ENCODE measurements around the gene FRYL. TPM values are rescaled to one million over a fixed set of nuclear protein-coding genes. Genes with fewer than 3 reads are reported as not detected.

FRYL gene
- total RNA-seq, 1 experiment from 2014 or later = 29.9 TPM

GRCh38 chr4:48798117-48798516 is 18.0 kb upstream of the FRYL start:
- no peaks in the 10 kb centered on the region for H3K27me3 ChIP-seq (ENCODE audit: low read length)
- H3K4me3 ChIP-seq (ENCODE audit: low read length) = no peak overlapping the region
- no peaks in the 10 kb centered on the region for H3F3A ChIP-seq (ENCODE audit: low read length, unreplicated experiment)
- BruUV-seq (replicated peaks) = no TSS peak
- H3K9me2 ChIP-seq (replicated peaks; ENCODE audit: low read length) = no peaks in the 10 kb centered on the region
- ChIA-PET CTCF (no interaction called here), POLR2A (ENCODE audit: unreplicated experiment) (no interaction called here)
- no peaks in the 10 kb centered on the region for H3K79me2 ChIP-seq (ENCODE audit: low read length)
- intact Hi-C loops (cut with micrococcal nuclease) = no loop called here
- no peak overlapping the region for H3K9ac ChIP-seq (ENCODE audit: low read length)
- H3K4me1 ChIP-seq (ENCODE audit: insufficient read depth, low read length) = peaks cover 36% of the 10 kb centered on the region
- H4K20me1 ChIP-seq (ENCODE audit: low read length) = no peaks in the 10 kb centered on the region
- no peaks in the 10 kb centered on the region for H3K36me3 ChIP-seq (ENCODE audit: low read depth, low read length)
- H3K27ac ChIP-seq (ENCODE audit: low read length) = no peak overlapping the region
- TF ChIP-seq CTCF (conservative IDR thresholded peaks at IDR 0.05; ENCODE audit: low read depth, low read length) (no peak), EZH2 (IDR thresholded peaks at IDR 0.05; ENCODE audit: low read length, unreplicated experiment) (no peak), EZH2phosphoT487 (IDR thresholded peaks at IDR 0.05; ENCODE audit: borderline replicate concordance, low read length) (no peak)
- H2AFZ ChIP-seq (ENCODE audit: low read length) = no peak overlapping the region
- H3K4me2 ChIP-seq (ENCODE audit: low read length) = no peak overlapping the region
- H3K9me3 ChIP-seq (ENCODE audit: low read length) = no peaks in the 10 kb centered on the region
- DNase-seq = no peak
- ATAC-seq = no peak

GRCh38 chr4:48796927-48797679 is 17.0 kb upstream of the FRYL start:
- H3K4me3 ChIP-seq (ENCODE audit: low read length) = no peak overlapping the region
- TF ChIP-seq EZH2 (IDR thresholded peaks at IDR 0.05; ENCODE audit: low read length, unreplicated experiment) = no peak
- no peak for TF ChIP-seq EZH2phosphoT487 (IDR thresholded peaks at IDR 0.05; ENCODE audit: borderline replicate concordance, low read length)
- TF ChIP-seq CTCF (conservative IDR thresholded peaks at IDR 0.05; ENCODE audit: low read depth, low read length) = no peak
- ChIA-PET POLR2A (ENCODE audit: unreplicated experiment) (interaction anchor here (0.6 kb wide), 1 partner anchor 140 kb away, joined by 3 read pairs; no protein-coding TSS in a partner anchor), CTCF (no interaction called here)
- DNase-seq (no peak), ATAC-seq (no peak)
- H3K9me2 ChIP-seq (replicated peaks; ENCODE audit: low read length) = no peaks in the 10 kb centered on the region
- no peaks in the 10 kb centered on the region for H3K36me3 ChIP-seq (ENCODE audit: low read depth, low read length)
- H3K27ac ChIP-seq (ENCODE audit: low read length) = no peak overlapping the region
- H3K4me2 ChIP-seq (ENCODE audit: low read length) = no peak overlapping the region
- intact Hi-C loops (cut with micrococcal nuclease) = no loop called here
- no peak overlapping the region for H3K9ac ChIP-seq (ENCODE audit: low read length)
- no TSS peak for BruUV-seq (replicated peaks)
- H3F3A ChIP-seq (ENCODE audit: low read length, unreplicated experiment) = no peaks in the 10 kb centered on the region
- H3K27me3 ChIP-seq (ENCODE audit: low read length) = no peaks in the 10 kb centered on the region
- no peak overlapping the region for H2AFZ ChIP-seq (ENCODE audit: low read length)
- H3K79me2 ChIP-seq (ENCODE audit: low read length) = no peaks in the 10 kb centered on the region
- H3K9me3 ChIP-seq (ENCODE audit: low read length) = no peaks in the 10 kb centered on the region
- peaks cover 29% of the 10 kb centered on the region for H3K4me1 ChIP-seq (ENCODE audit: insufficient read depth, low read length)
- no peaks in the 10 kb centered on the region for H4K20me1 ChIP-seq (ENCODE audit: low read length)

DNA sequence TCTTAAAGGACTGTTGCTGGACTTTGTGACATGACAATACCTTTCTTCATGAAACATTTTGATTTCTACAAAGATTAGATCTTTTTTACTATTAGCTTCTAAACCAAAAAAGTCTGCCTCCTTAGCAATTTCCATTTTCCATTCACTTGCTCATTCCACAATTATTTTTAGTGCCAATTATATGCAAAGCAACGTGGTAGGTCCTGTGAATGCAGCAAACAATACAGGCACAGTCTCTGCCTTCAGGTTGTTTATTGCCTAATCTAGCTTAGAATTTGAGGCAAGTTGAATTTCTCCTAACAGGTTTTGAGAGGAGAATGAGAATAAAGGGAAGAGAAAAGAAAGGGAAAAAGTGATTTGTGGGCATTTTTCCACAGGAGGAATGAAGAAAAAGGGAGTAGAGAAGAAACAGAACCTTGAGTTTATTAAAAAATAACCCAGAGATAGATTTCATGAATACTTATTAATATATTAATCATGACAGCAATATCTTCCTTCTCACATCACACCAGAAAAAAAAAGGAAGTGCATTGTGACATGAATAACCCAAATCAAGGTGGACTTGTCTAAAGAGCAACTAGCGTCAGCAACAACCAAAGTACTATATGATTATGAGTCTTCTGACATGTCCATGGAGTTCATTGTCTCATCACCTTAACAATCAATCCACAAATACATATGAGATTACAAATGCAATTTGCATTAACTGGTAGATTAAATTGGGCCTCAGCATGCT is 16.3 kb upstream of the FRYL start:
- TF ChIP-seq EZH2phosphoT487 (IDR thresholded peaks at IDR 0.05; ENCODE audit: borderline replicate concordance, low read length) (no peak), EZH2 (IDR thresholded peaks at IDR 0.05; ENCODE audit: low read length, unreplicated experiment) (no peak), CTCF (conservative IDR thresholded peaks at IDR 0.05; ENCODE audit: low read depth, low read length) (no peak)
- no TSS peak for BruUV-seq (replicated peaks)
- no peak overlapping the region for H3K4me2 ChIP-seq (ENCODE audit: low read length)
- H3K4me3 ChIP-seq (ENCODE audit: low read length) = no peak overlapping the region
- H3F3A ChIP-seq (ENCODE audit: low read length, unreplicated experiment) = no peaks in the 10 kb centered on the region
- DNase-seq = no peak
- H3K36me3 ChIP-seq (ENCODE audit: low read depth, low read length) = no peaks in the 10 kb centered on the region
- intact Hi-C loops (cut with micrococcal nuclease) = no loop called here
- no peak overlapping the region for H3K27ac ChIP-seq (ENCODE audit: low read length)
- POLR2A ChIA-PET (ENCODE audit: unreplicated experiment) = interaction anchor here (0.6 kb wide), 1 partner anchor 141 kb away, joined by 3 read pairs; no protein-coding TSS in a partner anchor
- no peaks in the 10 kb centered on the region for H3K9me3 ChIP-seq (ENCODE audit: low read length)
- no peaks in the 10 kb centered on the region for H4K20me1 ChIP-seq (ENCODE audit: low read length)
- no peak overlapping the region for H3K9ac ChIP-seq (ENCODE audit: low read length)
- no peak for ATAC-seq
- CTCF ChIA-PET = no interaction called here
- no peak overlapping the region for H2AFZ ChIP-seq (ENCODE audit: low read length)
- H3K27me3 ChIP-seq (ENCODE audit: low read length) = no peaks in the 10 kb centered on the region
- H3K9me2 ChIP-seq (replicated peaks; ENCODE audit: low read length) = no peaks in the 10 kb centered on the region
- no peaks in the 10 kb centered on the region for H3K79me2 ChIP-seq (ENCODE audit: low read length)
- H3K4me1 ChIP-seq (ENCODE audit: insufficient read depth, low read length) = peaks cover 21% of the 10 kb centered on the region

All from PC-3 (cell line).